Measurements from ENCODE around the gene DEFB123. TPM values are rescaled to one million over a fixed set of nuclear protein-coding genes. Genes with fewer than 3 reads are reported as not detected.

Gene DEFB123
- polyA plus RNA-seq, 1 experiment = not detected

DNA sequence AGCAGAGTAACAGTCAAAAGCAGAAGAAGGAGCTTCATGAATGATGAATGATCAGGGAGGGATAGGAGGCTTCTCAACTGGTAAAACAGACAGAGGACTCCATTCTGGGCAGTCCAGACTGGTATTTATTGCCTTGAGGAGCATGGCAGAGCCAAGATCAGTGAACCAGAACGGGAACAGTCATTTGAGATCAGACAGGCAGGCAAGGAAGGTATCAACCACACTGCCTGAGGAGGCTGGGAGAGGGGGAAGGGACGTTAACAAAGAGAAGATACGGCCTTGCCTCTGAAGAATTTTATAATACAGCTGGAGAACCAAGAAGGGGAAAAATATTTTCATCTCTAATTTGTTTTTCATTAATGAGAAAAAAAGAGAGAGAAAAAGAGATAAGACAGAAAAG lies 34.3 kb upstream of the DEFB123 start, which contains the start of gene DEFB121:
Gene DEFB121 (minus strand): TSS at position 101 of the 400 bp plus-strand sequence. CDS start 63 bp downstream, at position 38.
- H3K27ac ChIP-seq (ENCODE audit: low read depth, low read length) = no peak within 1 kb of the TSS
- H3K4me3 ChIP-seq (ENCODE audit: low read depth, low read length) = no peak within 1 kb of the TSS
- ChIA-PET POLR2A (interaction anchor here (0.5 kb wide), 1 partner anchor 216 kb away, joined by 3 read pairs; no protein-coding TSS in a partner anchor), CTCF (no interaction called here)
- TF ChIP-seq, protein P1, sequence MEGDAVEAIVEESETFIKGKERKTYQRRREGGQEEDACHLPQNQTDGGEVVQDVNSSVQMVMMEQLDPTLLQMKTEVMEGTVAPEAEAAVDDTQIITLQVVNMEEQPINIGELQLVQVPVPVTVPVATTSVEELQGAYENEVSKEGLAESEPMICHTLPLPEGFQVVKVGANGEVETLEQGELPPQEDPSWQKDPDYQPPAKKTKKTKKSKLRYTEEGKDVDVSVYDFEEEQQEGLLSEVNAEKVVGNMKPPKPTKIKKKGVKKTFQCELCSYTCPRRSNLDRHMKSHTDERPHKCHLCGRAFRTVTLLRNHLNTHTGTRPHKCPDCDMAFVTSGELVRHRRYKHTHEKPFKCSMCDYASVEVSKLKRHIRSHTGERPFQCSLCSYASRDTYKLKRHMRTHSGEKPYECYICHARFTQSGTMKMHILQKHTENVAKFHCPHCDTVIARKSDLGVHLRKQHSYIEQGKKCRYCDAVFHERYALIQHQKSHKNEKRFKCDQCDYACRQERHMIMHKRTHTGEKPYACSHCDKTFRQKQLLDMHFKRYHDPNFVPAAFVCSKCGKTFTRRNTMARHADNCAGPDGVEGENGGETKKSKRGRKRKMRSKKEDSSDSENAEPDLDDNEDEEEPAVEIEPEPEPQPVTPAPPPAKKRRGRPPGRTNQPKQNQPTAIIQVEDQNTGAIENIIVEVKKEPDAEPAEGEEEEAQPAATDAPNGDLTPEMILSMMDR (IDR thresholded peaks at IDR 0.05; ENCODE audit: low read depth, low read length) = no peak
- H3K27me3 ChIP-seq (ENCODE audit: control insufficient read depth, insufficient read depth, low read length) = no peaks in the 10 kb centered on the region
- H3K9me3 ChIP-seq (ENCODE audit: control insufficient read depth, insufficient read depth, low read length) = no peaks in the 10 kb centered on the region
- DNase-seq (ENCODE audit: low read depth, low spot score) = no peak

- Histone ChIP-seq H3K27me3 (ENCODE audit: control insufficient read depth, insufficient read depth, low read length) (no peaks in the 10 kb centered on the region), H3K4me3 (ENCODE audit: low read depth, low read length) (no peak overlapping the region), H3K27ac (ENCODE audit: low read depth, low read length) (no peak overlapping the region), H3K9me3 (ENCODE audit: control insufficient read depth, insufficient read depth, low read length) (no peaks in the 10 kb centered on the region)
- ChIA-PET POLR2A (no interaction called here), CTCF (no interaction called here)
- no peak for DNase-seq (ENCODE audit: low read depth, low spot score)
- TF ChIP-seq, protein P1 (IDR thresholded peaks at IDR 0.05; ENCODE audit: low read depth, low read length) = no peak
Observed at GRCh38 chr20:31410011-31410410, 30.4 kb upstream of the DEFB123 start.

DNA sequence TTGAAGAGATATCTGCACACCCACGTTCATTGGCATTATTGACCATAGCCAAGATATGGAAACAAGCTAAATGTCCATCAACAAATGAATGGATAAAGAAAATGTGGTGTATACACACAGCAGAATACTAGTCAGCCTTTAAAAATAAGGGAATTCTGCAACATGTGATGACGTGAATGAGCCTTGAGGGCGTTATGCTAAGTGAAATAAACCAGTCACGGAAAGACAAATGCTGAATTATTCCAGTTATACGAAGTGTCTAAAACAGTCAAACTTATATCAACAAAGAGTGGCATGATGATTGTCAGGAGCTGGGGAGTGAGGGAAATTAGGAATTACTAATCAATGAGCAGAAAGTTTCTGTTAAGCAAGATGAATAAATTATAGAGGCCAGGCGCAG lies 26.1 kb upstream of the DEFB123 start:
- no peaks in the 10 kb centered on the region for H3K27me3 ChIP-seq (ENCODE audit: control insufficient read depth, insufficient read depth, low read length)
- no peak overlapping the region for H3K27ac ChIP-seq (ENCODE audit: low read depth, low read length)
- ChIA-PET CTCF (interaction anchor here (3.0 kb wide), 1 partner anchor 89 kb away, joined by 20 read pairs; no protein-coding TSS in a partner anchor), POLR2A (no interaction called here)
- no peaks in the 10 kb centered on the region for H3K9me3 ChIP-seq (ENCODE audit: control insufficient read depth, insufficient read depth, low read length)
- TF ChIP-seq, protein P1 (IDR thresholded peaks at IDR 0.05; ENCODE audit: low read depth, low read length) = no peak
- no peak for DNase-seq (ENCODE audit: low read depth, low spot score)
- no peak overlapping the region for H3K4me3 ChIP-seq (ENCODE audit: low read depth, low read length)

DNA sequence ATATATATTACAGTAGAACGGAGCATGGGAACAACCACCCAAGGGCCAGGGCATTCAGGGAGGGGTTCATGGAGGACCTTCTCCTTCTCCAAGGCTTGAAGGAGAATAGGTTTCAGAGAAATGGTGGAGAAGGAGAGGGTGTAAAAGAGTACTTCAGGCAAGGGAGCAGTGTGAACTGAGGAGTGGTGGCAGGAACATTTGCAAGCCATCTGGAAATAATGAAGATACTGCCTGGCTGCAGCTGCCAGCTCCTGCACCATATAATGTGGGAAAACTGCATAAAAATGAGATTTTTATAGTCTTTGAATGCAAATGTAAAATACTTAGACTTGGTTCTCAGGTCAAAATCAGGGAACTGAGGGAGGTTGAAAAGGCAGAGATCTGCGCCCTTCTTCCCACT lies 24.8 kb upstream of the DEFB123 start:
- no peak for DNase-seq (ENCODE audit: low read depth, low spot score)
- TF ChIP-seq, protein P1 (IDR thresholded peaks at IDR 0.05; ENCODE audit: low read depth, low read length) = no peak
- no peaks in the 10 kb centered on the region for H3K27me3 ChIP-seq (ENCODE audit: control insufficient read depth, insufficient read depth, low read length)
- CTCF ChIA-PET = no interaction called here
- H3K27ac ChIP-seq (ENCODE audit: low read depth, low read length) = no peak overlapping the region
- H3K4me3 ChIP-seq (ENCODE audit: low read depth, low read length) = no peak overlapping the region
- no peaks in the 10 kb centered on the region for H3K9me3 ChIP-seq (ENCODE audit: control insufficient read depth, insufficient read depth, low read length)
- POLR2A ChIA-PET = no interaction called here

- Histone ChIP-seq H3K27me3 (ENCODE audit: control insufficient read depth, insufficient read depth, low read length) (no peaks in the 10 kb centered on the region), H3K27ac (ENCODE audit: low read depth, low read length) (no peak overlapping the region), H3K9me3 (ENCODE audit: control insufficient read depth, insufficient read depth, low read length) (no peaks in the 10 kb centered on the region), H3K4me3 (ENCODE audit: low read depth, low read length) (no peak overlapping the region)
- no peak for DNase-seq (ENCODE audit: low read depth, low spot score)
- CTCF ChIA-PET = no interaction called here
- POLR2A ChIA-PET = no interaction called here
- TF ChIP-seq, protein P1 (IDR thresholded peaks at IDR 0.05; ENCODE audit: low read depth, low read length) = no peak
Observed at GRCh38 chr20:31418307-31418706, 22.1 kb upstream of the DEFB123 start.

All from AG04450 (cell line).